HG03354 (cell line): ENCODE measurements around the gene NRP1.
"Not testable (repeated sequence)": the region's sequence is repeated elsewhere in the genome, so short reads cannot be mapped to it uniquely, and the experiment has no call there.

Experiments
- ATAC-seq: cut with Tn5 transposase; IDR thresholded peaks from one replicate; pipeline ENCODE4 v1.9.1; 2021; ENCODE audit warnings: mild to moderate bottlenecking; ENCODE audit not compliant: unreplicated experiment, poor library complexity, severe bottlenecking

NRP1 gene

DNA sequence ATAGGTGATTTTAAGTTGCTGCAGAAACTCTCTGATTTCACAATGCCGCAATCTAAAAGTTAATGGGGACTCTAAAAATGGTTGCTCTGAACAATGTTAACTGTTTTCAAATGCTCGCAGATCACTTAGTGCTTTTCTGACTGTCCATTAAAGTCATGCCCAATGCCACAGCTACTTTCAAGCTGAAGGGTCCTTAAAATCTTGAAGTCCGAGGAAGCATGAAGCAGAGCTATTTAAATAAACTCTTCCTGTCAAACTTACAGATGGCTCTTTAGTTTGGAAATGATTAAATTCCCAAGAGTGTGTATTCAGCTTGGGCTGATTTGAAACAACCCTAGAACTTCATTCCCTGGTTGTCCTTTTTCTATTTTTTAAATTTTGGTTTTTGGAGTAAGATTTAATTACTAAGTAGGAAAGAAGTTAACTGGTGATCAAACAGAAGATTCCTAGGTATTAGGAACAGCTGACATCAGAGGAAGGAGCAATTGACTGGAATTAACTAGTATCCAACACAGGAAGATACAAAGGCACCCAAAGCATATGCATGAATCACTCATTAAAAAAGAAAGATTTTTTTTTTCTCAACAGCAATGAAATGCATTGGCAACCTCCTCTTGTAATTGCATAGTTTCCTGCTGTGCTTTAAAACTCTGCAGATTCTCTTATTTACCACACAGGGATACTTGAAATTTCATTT is 105.1 kb downstream of the NRP1 start:
- ATAC-seq = no peak

- ATAC-seq = no peak
Observed at GRCh38 chr10:33228426-33228825, 106.0 kb downstream of the NRP1 start.

- no peak for ATAC-seq
Observed at GRCh38 chr10:33227489-33227888, 107.0 kb downstream of the NRP1 start.

DNA sequence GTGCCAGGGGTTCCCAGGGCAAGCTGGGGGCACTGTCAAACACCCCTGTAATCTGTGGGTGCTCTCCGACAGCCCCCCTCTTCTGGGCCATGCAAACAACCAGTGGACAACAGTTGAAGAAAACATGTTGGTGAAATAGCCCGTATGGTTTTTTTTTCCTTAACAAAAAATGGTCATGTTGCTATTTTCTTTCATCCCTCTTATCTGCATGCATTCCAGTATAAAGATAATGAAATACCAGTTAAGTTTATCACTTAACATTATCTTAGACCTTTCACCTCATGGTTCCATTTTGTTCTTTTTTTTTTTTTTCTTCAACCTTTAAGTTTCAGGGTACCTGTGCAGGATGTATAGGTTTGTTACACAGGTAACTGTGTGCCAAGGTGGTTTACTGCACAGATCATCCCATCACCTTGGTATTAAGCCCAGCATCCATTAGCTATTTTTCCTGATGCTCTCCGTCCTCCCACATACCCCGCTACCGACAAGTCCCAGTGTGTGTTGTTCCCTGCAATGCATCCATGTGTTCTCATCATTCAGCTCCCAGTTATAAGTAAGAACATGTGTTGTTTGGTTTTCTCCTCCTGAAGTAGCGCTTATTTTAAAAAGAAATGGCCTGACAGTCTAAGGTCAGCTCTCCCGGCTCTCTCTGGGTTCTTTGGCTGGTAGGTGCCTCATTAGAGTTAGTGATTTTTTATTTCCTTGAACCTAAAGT is 110.1 kb downstream of the NRP1 start:
- ATAC-seq = no peak

- ATAC-seq = no peak
Observed at GRCh38 chr10:33223326-33224000, 111.0 kb downstream of the NRP1 start.

- not testable (repeated sequence) for ATAC-seq
Observed at GRCh38 chr10:33222304-33222703, 112.2 kb downstream of the NRP1 start.

DNA sequence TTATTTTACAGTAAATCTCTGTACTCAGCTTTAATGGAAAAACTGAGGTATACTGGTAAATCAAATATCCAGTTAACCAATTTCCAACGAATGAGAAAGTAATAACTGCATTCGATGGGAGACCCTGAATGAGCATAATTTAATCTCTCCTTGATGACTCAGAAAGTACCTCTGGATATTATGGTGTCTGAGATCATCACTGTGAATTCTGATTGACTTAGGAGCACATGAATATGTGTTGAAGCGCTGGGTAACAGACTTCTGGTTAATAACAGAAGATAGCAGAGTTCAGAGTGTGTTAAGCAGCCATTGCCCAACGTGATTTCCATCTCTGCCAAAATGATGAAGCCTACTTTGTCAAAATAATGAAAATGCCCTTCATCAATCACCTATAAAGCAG is 116.6 kb downstream of the NRP1 start:
- no peak for ATAC-seq

DNA sequence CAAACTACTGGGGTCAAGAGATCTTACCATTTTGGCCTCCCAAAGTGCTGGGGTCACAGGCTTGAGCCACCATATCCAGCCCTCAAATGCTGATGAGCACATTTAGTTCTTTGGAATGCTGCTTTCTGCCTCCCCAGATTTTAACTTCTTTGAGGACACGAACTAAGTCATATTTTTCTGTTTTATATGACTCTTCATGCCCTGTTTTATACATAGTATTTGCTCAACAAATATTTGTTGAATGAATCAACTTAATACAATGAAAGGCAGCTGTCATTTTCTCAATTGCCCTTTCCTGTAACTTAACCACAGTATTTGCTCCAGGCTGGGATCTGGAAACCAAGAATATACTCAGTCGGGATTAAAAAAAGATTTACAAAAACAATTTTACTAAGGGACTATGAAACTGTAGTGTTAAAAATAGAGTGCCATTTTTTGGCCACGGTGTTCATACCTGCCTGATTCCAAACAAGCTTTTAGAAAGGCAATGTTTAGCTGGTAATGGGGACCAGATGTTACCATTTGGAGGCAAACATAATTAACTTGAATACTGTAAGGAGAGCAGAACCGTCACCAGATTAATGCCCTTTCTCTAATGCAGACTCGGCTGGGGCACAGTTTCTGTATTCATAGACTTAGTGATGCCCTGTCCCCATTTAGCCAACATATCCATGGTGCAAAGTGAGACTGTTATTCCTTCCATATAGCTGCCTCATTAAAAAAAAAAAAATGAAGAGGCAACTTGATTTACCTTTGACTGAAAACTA is 117.6 kb downstream of the NRP1 start:
- ATAC-seq = no peak

DNA sequence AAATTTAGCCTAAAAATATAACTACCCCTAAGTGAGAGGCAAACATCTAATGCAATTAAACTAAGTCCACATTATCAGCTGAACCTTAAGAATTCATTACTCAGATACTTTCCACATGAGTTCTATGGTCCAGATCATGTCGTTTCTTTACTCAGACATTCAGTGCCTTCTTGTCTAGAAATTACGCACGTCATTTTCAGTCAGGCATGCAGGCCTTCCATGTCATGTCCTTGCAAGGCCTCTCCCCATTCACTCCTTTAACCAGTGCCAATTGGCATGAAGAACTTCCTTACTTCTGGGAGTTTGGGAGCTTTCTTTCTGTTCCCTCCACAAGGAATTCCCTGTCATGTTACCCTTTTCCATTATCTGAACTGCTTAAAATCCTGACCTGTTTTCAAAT is 118.8 kb downstream of the NRP1 start:
- ATAC-seq = no peak

- ATAC-seq = no peak
Observed at GRCh38 chr10:33215154-33215553, 119.3 kb downstream of the NRP1 start.

GRCh38 chr10:33214174-33214573 is 120.3 kb downstream of the NRP1 start:
- no peak for ATAC-seq

DNA sequence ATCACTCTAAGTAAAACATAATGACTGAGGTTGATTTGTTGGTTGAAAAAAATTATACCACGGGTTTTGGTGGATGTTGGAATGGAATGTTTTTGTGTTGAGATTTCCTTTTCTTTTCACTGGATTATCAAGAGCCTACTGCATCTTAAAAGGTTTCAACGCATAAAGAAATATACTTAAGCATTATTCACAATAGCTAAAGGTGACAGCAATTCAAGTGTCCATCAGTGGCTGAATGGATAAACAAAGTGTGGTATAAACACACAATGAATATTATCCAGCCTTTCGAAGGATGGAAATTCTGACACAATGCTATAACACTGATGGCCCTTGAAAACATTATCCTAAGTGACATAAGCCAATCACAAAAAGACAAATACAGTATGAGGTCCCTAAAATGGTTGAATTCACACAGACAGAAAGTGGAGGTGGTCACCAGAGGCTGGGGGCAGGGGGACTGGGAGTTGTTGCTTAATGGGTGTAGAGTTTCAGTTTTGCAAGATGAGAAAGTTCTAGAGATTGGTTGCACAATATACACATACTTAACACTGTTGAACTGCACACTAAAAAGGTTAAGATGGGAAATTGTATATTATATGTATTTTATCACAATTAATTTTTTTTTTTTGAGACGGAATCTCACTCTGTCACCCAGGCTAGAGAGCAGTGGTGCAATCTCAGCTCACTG is 122.3 kb downstream of the NRP1 start:
- ATAC-seq = no peak

- ATAC-seq = no peak
Observed at GRCh38 chr10:33211106-33211878, 123.2 kb downstream of the NRP1 start.

DNA sequence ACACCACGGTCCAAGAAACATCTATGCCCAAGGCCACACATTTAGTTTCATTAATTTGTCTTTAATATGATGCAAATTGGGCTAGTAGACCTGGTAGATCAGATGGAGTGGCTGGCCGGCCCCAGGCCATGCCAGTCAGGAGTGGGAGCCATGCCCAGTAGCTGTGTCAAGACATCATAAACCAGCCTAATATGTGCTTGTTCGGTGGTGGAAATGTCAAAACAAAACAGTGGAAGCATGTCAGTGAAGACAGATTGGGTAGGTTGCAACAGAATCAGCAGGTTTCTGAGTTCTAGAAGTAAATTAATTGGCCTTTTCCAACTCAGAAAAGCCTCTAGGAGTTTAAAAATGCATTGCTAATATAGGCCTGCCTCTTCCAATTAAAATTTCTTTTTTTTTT is 124.7 kb downstream of the NRP1 start:
- no peak for ATAC-seq

DNA sequence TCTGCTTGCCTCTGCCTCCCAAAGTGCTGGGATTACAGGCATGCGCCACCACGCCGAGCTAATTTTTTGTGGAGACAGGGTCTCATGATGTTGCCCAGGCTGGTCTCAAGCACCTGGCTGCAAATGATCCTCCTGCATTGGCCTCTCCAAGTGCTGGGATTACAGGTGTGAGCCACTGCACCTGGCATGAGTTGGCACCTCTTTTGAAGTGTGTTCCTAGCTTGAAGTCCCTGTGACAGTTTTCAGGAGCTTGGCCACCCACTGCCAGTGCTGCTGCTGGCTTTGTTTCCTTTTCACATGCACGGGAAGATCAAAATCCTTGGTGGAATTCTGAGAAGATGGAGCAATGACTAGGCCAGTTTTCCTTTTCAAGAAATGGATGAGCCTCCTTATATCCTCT is 126.3 kb downstream of the NRP1 start:
- no peak for ATAC-seq

- ATAC-seq = no peak
Observed at GRCh38 chr10:33204031-33204430, 130.4 kb downstream of the NRP1 start.

GRCh38 chr10:33201971-33202370 is 132.5 kb downstream of the NRP1 start:
- no peak for ATAC-seq

DNA sequence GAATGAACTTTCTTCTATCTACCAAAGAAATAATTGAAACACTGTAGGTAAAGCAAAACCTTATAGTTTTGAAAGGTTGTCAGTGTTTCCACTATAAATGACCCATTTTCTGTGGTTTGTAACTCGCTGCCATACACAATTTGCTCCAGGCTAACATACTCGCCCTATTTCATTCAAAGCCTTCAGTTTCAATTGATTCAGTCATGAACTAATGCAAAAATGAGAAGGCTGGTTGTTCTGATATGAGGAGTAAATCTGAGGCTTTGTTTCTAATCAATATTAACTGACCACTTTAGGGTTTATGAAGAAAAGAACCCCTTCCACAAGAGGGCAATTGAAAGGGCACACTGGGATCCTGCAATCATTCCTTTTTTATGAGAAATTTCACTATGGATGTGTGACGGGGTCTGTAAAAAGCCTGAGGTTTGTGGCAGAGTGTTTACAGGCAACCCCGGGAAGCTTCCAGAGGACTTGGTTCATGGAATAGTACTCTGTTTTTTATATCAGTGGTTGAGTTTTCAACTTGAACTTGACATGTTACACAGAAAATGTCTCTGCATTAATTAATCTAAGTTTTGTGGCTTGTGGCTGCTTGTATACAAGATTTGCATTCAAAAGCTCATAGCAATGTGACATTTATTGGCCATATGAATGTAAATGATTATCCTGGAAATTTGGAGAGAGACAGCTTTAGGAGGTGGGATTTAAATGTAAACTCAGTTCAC is 133.2 kb downstream of the NRP1 start:
- ATAC-seq = no peak
